Stomach smooth muscle (tissue), 2 donors: ENCODE data around the gene PREP.
"Not testable (repeated sequence)": the region's sequence is repeated elsewhere in the genome, so short reads cannot be mapped to it uniquely, and the experiment has no call there.

Source experiments
- H3K27ac ChIP-seq: one replicate; pipeline ENCODE4 v1.7.0; 2013; ENCODE audit warnings: mild to moderate bottlenecking, low read length, inconsistent platforms
- H3K27me3 ChIP-seq, 2 donors: one replicate each; pipeline ENCODE4 v1.7.0; 2013; ENCODE audit warnings: low read length in 2 of 2; ENCODE audit not compliant: insufficient read depth in 2 of 2, control insufficient read depth in 1 of 2
- H3K36me3 ChIP-seq, 2 donors: one replicate each; pipeline ENCODE4 v1.7.0; 2013; ENCODE audit warnings: low read length in 2 of 2; ENCODE audit not compliant: control insufficient read depth in 2 of 2, insufficient read depth in 2 of 2
- H3K4me1 ChIP-seq: one replicate; pipeline ENCODE4 v1.7.0; 2013; ENCODE audit warnings: low read length; ENCODE audit not compliant: control insufficient read depth, insufficient read depth
- H3K4me3 ChIP-seq, 2 donors: one replicate each; pipeline ENCODE4 v1.7.0; 2013; ENCODE audit warnings: low read length in 2 of 2
- H3K9ac ChIP-seq, 2 donors: one replicate each; pipeline ENCODE4 v1.7.0; 2013; ENCODE audit warnings: low read length in 2 of 2, mild to moderate bottlenecking in 1 of 2
- H3K9me3 ChIP-seq, 2 donors: one replicate each; pipeline ENCODE4 v1.7.0; 2013; ENCODE audit warnings: low read length in 2 of 2; ENCODE audit not compliant: control insufficient read depth in 2 of 2
- donor health status: healthy.
- donor health status: Pancreatic carcinoma.

Gene PREP

DNA sequence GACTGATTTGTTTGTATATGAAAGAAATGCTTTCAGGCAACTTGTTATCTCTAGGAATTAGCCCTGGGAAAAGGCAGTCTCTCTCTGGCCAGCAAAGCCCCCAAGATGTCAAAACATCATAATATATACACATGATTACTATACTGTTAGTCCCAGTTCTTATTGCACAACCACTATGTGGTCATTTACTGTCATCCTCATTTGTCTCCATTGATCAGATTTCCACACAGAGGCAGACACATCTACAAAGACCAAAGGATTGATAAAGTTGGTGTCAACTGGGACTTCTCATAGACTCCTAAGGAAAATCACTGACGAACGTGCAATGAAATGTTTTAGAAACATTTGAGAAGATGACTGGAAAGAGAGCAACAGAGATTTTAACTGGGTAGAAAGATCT, 151.2 kb downstream of the PREP start:
- Histone ChIP-seq H3K9me3 (no peaks in the 10 kb centered on the region), H3K36me3 (no peaks in the 10 kb centered on the region), H3K4me3 (no peak overlapping the region), H3K27ac (no peak overlapping the region), H3K27me3 (no peaks in the 10 kb centered on the region), H3K4me1 (no peaks in the 10 kb centered on the region), H3K9ac (no peak overlapping the region)

DNA sequence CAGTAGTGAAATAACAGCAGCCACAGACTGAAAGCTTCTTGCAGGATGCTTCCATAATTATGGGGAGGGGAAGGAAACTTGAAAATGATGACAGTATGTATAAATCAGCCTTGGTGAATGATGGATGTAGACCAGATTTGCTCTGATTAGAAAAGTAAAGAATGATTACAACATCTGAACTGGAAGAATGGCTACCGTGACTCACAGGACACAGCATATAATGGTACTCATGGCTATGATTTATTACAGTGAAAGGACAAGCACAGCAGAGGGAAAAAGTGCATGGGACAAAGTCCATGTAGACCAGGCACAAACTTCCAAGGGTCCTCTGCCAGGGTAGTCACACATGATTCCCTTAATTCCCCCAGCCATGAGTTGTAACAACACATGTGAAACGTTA, 152.3 kb downstream of the PREP start:
- Histone ChIP-seq H3K27me3 (no peaks in the 10 kb centered on the region), H3K4me3 (no peak overlapping the region), H3K9ac (no peak overlapping the region), H3K4me1 (no peaks in the 10 kb centered on the region), H3K36me3 (no peaks in the 10 kb centered on the region), H3K27ac (no peak overlapping the region), H3K9me3 (no peaks in the 10 kb centered on the region)

DNA sequence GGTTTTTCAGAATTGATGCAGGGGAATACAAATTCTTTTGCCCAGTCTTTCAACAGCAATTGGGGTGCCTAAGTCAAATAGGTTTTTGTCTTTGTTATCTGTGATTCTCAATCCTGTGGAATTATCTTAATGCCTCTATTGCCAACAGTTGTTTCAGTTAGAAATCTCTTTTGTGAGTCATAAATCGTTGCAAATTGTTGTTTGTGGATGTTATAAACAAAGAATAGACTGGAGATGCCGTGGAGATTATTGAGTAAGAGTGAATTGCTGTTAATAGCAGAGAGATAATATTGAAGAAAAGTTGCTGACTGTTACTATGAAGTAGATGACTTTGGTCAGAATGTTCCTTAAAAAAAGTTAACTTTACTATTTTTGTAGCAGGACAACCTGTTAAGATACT, 159.4 kb downstream of the PREP start:
- no peaks in the 10 kb centered on the region for H3K27me3 ChIP-seq
- H3K9ac ChIP-seq: no peak overlapping the region
- no peak overlapping the region for H3K27ac ChIP-seq
- no peak overlapping the region for H3K4me3 ChIP-seq
- no peaks in the 10 kb centered on the region for H3K36me3 ChIP-seq
- no peaks in the 10 kb centered on the region for H3K4me1 ChIP-seq
- H3K9me3 ChIP-seq: no peaks in the 10 kb centered on the region

DNA sequence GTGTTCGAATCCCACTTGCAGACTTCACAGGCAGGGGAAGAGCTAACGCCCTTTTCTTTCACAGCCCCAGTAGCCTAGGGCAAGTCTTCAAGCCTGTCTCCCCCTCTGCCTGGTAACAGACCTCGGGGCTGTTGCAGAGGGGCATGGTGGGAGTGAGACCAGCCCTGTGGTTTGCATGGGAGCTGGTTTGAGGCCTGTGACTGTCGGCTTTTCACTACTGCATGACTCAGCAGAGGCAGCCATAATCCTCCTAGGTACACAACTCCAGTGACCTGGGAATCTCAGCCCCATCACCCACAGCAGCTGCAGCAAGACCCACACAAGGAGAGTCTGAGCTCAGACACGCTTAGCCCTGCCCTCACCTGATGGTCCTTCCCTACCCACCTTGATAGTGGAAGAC, 167.7 kb downstream of the PREP start:
- Histone ChIP-seq H3K9ac (no peak overlapping the region), H3K36me3 (no peaks in the 10 kb centered on the region), H3K4me3 (no peak overlapping the region), H3K9me3 (peaks cover 0 to 6% of the 10 kb centered on the region in 2 donors), H3K4me1 (no peaks in the 10 kb centered on the region), H3K27me3 (no peaks in the 10 kb centered on the region), H3K27ac (no peak overlapping the region)

DNA sequence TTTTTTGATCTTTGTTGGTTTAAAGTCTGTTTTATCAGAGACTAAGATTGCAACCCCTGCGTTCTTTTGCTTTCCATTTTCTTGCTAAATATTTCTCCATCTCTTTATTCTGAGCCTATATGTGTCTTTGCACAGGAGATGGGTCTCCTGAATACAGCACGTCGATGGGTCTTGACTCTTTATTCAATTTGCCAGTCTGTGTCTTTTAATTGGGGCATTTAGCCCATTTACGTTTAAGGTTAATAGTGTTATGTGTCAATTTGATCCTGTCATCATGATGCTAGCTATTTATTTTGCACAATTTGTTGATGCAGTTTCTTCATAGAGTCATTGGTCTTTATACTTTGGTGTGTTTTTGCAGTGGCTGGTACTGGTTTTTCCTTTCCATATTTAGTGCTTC, 171.1 kb downstream of the PREP start:
- H3K27me3 ChIP-seq, H3K4me1 ChIP-seq, H3K9me3 ChIP-seq, H3K9ac ChIP-seq, H3K4me3 ChIP-seq, H3K36me3 ChIP-seq, H3K27ac ChIP-seq: not testable (repeated sequence)
